ENCODE data around the gene HS1BP3.

Gene HS1BP3

DNA sequence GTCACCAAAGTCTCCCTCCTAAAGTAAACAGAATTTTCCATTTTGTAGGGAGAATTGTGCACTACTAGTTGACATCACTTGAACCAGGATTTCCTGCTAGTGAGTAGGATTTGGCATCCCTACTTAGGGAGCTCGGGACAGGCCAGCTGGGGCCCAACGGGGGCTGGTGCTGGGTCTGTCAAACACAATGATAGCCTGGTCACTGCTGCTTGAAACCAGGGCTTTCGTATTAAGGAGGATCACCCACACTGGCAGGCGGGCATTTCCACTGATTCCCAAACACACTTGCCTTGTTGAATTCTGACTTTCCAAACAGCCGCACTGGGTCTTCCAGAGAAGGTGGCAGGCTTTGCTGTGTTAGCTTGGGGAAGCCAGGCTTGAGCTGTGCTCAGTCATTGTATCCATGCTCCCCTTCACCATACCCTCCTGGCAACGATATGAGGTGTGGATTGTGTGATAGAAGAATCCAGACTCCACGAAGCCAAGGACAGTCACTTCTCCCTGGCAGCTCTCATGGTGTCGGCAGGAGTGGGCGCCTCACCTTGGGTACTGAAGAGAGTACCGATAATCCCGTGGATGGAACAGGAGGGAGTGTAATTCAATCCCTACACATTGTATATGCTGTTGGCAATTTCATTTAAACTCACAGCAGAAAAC, 23.5 kb upstream of the HS1BP3 start:
- DNase-seq = no peak

DNA sequence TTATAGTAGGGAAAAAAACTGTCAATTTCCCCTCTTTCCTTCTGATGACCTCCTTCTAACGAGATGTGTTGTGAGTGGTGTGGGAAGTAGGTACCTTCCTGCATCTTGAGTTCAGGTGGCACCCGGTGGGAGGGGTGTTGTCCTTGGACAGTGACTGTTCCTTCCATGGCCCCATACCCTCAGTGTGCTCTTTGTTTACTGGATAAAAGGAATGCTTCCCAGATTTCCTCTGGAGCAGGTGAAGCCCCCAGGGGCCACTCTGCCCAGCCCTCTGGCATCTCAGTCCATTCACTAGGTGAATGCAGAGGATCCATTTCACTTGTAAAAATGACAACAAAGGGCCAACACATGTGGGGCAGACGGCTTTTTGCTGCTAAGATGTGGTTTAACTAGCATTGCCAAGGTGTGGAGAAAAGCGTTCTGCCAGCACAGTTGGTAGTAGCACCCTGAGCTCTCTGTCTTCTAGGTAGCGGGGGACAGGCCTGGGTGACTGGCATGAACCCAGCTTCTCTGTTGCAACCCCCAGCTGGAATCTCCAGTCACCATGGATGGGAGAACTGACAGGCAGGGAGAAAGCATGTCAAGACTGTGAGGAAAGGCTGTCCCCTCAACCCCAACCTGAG, 22.9 kb upstream of the HS1BP3 start:
- DNase-seq = no peak

DNA sequence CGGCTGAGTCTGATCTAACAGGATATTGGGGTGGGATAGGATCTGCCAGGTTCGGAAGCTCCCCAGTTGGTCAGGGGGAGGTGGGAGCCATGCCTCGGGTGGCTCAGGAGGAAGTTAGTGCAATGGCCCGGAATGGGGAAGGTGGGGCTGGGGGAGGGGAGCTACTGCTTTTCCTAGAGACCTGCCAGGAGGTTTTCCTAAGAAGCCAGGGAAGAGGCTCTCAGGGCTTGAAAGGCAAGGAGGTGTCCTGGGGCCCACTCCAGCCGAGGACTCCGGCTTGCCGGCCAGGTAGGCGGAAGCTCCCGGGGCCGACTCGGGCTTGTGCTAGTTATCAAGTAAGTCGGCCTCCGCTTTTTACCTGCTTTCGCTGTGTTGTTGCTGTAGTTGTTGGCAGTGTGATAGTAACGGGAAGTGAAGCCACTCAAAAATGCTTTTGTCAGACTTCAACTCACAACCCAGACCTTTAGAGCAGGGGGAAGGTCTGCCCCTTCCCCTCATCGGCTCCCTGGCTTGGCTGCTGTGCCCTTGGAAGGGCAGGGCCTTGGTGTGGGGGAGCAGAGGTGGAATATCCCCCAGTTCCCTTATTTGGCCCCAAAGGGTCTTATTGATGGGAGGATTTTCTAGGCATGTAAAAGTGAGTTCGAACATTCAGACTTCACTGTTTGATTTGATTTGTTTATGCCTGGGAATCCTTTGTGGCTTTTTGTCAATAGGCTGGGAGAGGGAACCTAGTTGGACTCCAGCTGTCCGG, 21.5 kb upstream of the HS1BP3 start:
- DNase-seq = no peak

DNA sequence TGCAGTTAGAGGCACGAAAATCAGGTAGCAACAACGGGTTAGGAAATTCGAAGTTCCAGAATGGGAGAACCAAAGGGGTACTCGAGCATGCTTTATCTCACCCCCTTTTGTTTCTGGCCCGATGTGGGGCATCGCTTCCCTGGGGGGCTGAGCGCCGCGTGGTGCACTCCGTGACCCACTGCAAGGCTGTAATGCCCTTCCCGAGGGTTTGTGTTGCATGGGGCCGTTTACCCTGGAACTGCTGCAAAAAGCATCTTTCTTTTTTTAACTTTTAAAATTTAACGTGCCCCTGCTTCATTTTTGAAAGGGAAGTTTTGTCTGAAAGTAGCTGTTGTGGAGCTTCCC, 20.8 kb upstream of the HS1BP3 start:
- DNase-seq = no peak

DNA sequence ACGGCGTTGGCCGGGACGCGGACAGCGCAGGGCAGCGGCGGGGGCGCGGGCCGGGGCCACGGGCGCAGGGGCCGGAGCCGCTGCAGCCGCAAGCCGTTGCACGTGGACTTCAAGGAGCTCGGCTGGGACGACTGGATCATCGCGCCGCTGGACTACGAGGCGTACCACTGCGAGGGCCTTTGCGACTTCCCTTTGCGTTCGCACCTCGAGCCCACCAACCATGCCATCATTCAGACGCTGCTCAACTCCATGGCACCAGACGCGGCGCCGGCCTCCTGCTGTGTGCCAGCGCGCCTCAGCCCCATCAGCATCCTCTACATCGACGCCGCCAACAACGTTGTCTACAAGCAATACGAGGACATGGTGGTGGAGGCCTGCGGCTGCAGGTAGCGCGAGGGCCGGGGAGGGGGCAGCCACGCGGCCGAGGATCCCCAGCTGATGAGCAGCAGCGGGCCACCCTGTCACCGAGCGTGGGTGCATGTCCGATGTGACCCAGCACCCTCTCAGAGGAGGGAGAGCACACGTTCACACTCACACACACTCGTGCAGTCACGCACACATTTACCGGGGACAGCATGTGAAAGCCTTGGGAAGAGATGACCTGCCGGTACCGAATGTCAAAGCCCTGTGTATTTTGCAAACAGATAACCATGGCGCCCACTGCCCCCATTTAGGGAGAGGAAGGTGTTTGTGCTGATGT, 20.3 kb upstream of the HS1BP3 start:
- DNase-seq = no peak

DNA sequence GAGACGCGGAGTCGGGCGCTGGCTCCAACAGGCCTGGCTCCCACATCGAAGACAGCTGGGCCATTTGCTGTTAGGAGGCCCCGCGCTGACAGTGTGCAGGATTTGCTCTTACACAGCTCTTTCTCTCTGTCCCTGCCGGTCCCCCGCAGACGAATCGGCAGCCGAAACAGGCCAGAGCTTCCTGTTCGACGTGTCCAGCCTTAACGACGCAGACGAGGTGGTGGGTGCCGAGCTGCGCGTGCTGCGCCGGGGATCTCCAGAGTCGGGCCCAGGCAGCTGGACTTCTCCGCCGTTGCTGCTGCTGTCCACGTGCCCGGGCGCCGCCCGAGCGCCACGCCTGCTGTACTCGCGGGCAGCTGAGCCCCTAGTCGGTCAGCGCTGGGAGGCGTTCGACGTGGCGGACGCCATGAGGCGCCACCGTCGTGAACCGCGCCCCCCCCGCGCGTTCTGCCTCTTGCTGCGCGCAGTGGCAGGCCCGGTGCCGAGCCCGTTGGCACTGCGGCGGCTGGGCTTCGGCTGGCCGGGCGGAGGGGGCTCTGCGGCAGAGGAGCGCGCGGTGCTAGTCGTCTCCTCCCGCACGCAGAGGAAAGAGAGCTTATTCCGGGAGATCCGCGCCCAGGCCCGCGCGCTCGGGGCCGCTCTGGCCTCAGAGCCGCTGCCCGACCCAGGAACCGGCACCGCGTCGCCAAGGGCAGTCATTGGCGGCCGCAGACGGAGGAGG, 19.6 kb upstream of the HS1BP3 start:
- no peak for DNase-seq

DNA sequence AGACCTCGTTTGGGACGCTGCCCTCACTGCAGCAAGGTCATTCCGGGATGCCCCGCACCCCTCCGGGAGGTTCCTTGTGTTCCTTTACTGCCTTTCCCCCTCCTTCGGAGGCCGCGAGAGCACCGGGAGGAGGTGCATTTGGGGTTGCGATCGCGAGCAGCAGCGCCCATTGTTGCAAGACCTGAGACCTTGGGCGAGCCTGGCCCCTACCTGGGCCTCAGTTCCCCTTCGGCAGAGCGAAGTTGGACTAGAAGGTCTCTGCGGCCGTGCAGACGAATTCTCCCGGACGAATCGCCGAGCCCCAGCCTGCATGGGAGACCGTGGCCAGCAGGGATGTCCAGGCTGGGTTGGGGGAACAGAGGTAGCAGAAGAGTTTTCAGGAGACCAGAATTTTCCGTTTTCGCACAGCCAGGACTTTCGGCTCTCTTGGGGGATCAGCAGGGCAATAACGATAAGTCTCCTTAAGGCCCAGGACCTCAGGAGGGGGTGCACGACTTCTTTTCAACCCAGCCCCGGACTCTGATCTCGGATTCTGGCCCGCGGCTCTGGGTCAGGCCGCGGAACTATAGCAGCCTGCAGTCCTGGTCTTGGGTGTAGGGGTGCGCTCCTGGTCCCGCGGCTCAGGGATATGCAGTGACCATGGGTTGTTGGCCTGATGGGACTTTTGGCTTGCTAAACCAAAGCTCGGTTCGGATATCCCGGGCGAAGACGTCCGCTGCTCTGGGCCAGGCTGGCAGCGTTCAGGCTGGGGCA, 18.8 kb upstream of the HS1BP3 start:
- DNase-seq = no peak

DNA sequence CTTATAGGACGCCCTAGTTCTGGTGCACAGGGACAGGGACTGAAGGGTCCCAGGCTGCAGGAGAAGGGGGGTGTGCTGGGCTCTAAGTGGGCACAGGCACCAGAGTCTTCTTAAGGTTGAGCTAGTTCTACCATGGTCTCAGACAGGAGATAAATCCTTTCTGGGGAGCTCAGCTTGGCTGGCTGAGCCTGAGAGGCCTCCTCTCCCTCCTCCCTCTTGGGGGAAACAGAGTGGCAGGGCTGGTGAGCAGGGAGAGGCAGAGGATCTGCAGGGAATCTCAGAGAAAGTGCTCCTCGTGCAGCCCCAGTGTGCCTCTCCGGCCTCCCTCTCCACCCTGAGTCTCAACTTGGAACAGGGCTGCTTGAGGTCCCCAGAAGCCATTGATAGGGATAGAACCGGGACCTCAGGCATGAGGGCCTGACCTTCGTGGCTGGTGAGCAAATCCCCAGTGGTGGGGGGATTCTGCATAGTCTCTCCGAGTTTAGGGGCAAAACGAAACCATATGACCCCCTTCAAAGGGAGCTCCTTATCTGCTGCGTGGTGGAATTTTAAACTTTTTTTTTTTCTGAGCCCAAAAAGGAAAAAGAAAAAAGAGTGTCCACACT, 18.1 kb upstream of the HS1BP3 start:
- DNase-seq = no peak

DNA sequence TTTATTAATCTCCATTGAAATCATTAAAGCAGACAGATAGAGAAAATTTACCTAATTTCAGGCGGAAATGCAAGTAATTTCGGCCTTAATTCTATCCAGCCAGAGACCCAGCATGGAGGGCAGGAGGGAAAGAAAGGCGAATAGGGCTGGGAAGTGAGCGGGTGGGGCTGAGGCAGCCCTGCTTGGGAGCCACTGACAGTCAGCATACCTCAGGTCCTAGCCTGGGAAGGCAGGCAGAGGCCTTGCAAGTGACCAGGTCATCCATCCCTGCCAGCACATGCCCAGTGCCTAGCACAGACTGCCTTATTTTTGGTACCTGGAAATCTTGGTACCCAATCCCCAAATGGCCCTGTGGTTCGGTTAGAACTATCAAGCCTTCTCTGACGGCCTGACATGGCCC, 17.6 kb upstream of the HS1BP3 start:
- DNase-seq = no peak

DNA sequence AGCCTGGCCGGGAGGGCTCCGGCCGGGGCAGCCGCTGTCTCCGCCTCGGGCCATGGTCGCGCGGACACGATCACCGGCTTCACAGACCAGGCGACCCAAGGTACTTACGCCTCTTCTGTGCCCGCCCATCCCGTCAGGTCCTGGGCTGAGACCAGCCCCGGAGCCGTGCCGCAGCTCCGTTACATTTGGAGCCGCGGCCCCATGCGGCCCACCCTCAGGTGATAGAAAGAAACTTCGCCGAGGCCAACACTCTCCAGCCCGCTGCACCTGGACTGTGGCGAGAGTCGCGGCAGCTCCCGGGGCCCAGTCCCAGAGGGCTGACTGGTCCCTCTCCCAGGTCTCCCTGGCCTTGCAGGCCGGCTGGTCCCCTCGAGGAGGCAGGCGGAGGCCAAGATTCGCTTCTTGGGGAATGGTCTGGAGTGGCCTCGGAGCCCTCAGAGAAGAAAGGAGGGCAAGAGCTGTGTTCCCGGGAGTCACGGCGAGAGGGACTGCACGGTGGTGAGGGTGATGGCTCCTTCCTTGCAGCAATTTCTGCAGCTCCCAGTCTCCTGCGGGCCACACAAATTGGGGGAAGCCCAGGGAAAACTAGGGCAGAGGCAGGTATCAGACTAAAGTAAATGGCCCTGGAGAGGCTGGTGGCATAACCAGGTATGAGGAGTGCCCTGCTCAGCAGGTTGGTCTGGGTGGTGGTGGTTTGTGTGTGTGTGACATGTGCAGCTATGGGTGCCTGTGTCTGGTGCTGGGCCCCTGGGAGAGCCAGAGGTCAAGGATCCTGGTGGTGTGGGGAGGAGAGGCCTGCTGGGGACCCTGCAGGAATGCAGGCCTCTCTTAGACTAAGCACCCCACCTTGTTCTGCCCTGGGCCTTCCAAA, 16.9 kb upstream of the HS1BP3 start:
- no peak for DNase-seq

DNA sequence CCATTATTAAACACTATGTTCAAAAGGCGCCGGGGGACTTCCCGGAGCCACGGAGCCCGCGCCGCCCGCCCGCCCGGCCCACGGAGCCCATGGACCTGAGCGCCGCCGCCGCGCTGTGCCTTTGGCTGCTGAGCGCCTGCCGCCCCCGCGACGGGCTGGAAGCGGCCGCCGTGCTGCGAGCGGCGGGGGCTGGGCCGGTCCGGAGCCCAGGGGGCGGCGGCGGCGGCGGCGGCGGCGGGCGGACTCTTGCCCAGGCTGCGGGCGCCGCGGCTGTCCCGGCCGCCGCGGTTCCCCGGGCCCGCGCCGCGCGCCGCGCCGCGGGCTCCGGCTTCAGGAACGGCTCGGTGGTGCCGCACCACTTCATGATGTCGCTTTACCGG, 16.2 kb upstream of the HS1BP3 start:
- DNase-seq = no peak

DNA sequence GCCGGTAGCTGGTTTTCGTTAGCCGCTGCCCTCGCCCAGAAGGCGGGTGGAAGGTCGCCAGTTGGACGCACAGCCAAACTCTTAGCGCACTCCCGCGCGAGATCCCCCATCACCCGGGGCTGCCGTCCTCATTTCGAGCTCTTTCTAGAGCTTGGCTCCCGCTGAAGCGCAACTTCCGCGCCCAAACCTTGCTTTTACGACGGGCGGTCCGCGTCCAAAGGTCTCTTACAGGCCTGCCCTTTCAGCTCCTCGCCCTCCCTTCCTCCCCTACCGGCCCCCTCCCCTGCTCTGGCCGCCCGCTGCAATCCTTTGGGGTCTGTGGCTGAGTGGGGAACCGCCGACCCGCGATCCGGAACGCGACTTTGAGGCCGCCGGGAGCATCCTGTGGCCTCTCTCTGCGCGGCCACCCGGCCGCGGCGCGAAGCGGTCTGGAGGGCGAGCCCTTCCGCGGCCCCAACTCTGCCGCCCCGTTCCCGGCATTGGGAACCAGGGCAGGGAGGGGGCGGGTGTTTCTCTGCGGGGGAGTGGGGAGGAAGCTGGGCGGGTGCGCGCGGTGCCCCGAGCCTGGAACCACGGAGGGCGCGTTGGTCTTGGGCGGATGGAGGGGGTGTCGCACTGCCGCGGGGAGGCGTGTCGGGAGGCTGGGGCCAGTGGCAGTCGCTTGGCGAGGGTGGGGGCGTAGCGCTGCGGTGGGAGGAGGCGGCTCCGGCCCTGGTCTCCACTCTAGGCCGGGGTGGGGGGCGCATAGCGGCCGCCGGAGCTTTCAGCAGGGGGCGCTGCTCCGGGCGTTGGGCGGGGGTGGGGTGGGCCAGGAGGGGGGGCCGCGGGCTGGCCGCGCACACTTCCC, 15.6 kb upstream of the HS1BP3 start, which contains the start of gene GDF7:
Gene GDF7 (plus strand): TSS at position 841 of the 847 bp plus-strand sequence. CDS start 96 bp downstream, outside the sequence.
- no peak for DNase-seq

DNA sequence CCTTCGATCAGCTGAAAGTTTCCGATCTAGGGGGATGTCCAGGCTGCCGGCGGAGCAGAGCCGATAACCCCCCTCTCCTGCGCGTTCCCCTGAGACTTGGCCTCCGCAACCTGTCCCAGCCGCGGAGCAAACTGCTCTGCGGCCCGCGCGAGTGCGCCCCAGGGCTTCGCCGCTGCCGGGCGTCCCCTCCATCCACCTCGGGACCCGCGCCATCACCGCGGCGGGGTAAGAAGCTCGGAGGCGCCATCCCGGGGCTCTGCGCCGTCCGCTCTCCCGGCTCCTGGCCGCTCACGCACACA, 15.1 kb upstream of the HS1BP3 start:
- DNase-seq = no peak

DNA sequence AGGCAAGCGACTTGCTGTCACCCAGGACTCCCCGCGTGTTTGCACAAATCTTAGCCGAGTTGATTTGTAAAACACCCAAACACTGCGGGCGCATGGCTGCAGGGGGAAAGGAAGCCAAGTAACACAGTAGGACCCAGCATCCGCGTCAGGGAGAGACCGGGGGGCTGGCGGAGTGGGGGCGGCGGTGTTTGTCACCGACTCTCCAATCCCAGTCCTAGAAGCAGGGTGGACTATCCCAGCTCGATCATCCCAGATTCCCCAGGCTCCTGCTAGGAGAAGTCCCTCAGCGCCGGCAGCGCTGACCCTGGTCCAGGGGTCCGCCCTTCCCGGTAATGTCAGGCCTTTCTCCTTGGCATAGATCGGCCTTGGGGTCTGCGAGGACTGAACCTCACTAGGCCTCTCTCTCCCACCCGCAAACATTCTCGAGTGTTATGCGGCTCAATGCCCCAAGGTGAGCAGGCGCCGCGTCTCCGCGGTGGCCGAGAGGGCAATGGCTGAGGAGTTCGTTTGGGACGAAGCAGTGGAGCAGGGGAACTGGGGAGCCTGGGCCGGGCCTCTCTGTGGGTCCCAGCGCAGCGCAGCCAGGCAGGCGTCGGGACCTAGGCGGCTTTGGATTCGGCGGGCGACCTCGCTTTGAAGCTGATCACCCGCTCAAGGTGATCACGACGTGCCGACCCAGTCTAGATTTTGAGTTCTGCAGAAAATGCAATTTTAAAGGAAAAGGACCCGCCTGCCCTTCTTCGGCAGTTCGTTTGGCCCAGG, 14.5 kb upstream of the HS1BP3 start:
- no peak for DNase-seq

DNA sequence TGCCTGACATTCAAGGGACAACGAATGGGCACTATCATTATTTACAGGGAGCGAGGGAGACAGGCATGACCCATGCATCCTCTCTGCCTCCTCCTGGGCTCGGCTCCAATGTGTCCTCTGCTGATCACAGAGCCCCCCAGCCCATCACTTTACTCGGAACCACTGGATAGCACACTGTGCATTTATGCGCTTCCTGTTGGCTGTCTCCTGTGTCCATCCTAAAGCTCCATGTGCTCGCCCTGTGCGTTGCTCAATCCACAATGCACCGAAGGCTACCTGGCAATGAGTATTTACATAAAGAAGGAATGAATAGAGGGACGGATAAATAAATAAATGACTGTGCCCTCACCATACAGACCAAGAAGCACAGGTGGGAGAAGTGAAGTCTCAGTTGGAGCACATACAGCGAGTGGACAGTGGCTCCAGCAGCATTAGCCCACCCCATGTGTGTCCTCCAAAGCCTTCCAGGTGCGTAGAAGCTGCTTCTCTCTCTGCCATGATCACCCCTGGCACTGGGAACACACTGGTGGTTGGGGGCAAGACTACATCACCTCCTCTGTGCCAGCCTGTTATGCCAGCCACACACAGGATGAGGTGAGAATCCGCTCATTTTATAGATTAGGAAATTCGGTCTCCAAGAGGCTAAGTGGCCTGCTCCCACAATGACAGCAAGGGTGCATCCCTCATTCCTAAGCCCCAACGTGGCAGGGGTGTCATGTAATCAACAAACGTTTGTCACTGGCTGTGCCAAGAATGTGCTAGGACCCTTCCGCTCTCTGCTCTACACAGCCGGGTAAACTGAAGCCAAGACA, 13.7 kb upstream of the HS1BP3 start:
- no peak for DNase-seq

DNA sequence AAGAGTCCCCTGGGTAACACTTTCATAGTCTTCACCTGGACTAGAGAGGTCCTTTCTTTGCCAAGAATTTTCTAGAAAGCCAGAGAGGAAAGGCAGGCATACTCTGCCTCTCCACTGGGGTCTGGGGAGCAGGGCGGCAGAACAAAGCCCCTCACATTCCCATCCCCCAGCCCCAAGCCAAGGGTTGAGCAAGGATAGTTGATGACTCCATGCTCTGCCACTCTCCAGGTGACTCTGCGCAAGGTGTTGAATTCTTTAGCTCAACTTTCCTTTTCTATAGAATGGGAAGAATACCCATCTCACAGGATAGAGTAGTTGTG, 13.1 kb upstream of the HS1BP3 start:
- DNase-seq = no peak

DNA sequence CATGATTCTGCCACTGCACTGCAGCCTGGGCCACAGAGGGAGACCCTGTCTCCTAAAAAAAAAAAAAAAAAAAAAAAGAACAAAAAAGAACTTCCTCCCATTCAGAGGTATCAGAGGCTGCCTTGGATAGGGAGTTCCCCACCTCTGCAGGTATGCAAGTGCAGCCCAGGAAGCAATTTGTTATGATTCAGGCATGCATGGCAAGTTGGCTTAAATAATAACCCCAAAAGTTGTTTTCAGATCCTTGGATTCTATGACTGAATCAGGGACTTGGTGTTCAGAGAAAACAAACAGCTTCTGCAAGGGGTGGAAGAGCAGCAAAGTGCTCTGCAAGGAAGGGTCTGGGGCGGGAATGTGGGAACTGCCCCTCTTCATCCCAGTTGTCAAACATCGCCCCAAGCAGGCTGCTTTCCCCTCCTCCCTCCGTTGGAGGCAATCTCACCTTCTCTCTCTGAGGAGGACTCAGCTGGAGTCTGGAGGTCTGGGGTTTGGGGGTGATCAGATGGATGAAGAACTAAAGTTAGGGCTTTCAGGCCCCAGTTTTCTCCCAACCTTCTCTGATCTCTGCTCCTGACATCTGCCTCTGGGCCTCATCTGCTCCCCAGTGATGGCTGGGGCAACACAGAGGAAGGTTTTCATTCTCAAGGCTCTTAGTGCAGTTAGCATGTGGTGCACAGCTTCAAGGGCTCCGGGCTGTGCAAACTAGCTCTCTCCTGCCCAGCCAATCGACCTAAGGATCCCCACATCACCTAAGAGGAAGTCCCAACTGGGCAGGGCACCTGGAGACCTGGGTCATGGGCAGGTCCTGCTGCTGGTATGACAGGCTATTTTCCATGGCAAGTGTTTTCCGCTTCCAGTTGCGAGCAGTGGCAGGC, 12.5 kb upstream of the HS1BP3 start:
- DNase-seq = no peak

Data from SIG-M5 (cell line).